Stomach (tissue), 4 donors: ENCODE measurements around the gene KLHL14.

Experiments used
- POLR2A ChIP-seq, 4 donors: fragments of 450-650 bp; IDR thresholded peaks; one replicate each; pipeline ENCODE4 v1.6.1; 2016; ENCODE audit warnings: antibody characterized with exemption in 4 of 4, control low read depth in 2 of 4, mild to moderate bottlenecking in 1 of 4, moderate library complexity in 1 of 4
- POLR2AphosphoS5 ChIP-seq, 3 donors: sonication (generic); formaldehyde crosslinking; IDR thresholded peaks; one replicate each; pipeline ENCODE4 v1.6.1; 2016; ENCODE audit warnings: antibody characterized with exemption in 3 of 3
- TF ChIP-seq, protein P1 (sequence below), 7 experiments: fragments of 450-650 bp in 4 of 7; fragments of 200-600 bp in 3 of 7; sonication (generic) in 3 of 7; IDR thresholded peaks; one replicate each; pipeline ENCODE4 v1.5.1; 2016 to 2019; ENCODE audit warnings: antibody characterized with exemption in 7 of 7, control low read depth in 2 of 7, mild to moderate bottlenecking in 1 of 7

- TF ChIP-seq, protein P1, sequence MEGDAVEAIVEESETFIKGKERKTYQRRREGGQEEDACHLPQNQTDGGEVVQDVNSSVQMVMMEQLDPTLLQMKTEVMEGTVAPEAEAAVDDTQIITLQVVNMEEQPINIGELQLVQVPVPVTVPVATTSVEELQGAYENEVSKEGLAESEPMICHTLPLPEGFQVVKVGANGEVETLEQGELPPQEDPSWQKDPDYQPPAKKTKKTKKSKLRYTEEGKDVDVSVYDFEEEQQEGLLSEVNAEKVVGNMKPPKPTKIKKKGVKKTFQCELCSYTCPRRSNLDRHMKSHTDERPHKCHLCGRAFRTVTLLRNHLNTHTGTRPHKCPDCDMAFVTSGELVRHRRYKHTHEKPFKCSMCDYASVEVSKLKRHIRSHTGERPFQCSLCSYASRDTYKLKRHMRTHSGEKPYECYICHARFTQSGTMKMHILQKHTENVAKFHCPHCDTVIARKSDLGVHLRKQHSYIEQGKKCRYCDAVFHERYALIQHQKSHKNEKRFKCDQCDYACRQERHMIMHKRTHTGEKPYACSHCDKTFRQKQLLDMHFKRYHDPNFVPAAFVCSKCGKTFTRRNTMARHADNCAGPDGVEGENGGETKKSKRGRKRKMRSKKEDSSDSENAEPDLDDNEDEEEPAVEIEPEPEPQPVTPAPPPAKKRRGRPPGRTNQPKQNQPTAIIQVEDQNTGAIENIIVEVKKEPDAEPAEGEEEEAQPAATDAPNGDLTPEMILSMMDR (IDR thresholded peaks at IDR 0.05), result no peak
- TF ChIP-seq POLR2A (IDR thresholded peaks at IDR 0.05) (no peak), POLR2AphosphoS5 (IDR thresholded peaks at IDR 0.05) (no peak)
Observed at GRCh38 chr18:32805354-32805753, 32.5 kb upstream of the KLHL14 start.
